GM04503 (cell line): ENCODE measurements around the gene MRPS34.

Source experiments
- DNase-seq: peaks from one replicate; pipeline ENCODE4 v3.0.0-alpha.2; 2012; ENCODE audit warnings: low read depth

The MRPS34 gene

DNA sequence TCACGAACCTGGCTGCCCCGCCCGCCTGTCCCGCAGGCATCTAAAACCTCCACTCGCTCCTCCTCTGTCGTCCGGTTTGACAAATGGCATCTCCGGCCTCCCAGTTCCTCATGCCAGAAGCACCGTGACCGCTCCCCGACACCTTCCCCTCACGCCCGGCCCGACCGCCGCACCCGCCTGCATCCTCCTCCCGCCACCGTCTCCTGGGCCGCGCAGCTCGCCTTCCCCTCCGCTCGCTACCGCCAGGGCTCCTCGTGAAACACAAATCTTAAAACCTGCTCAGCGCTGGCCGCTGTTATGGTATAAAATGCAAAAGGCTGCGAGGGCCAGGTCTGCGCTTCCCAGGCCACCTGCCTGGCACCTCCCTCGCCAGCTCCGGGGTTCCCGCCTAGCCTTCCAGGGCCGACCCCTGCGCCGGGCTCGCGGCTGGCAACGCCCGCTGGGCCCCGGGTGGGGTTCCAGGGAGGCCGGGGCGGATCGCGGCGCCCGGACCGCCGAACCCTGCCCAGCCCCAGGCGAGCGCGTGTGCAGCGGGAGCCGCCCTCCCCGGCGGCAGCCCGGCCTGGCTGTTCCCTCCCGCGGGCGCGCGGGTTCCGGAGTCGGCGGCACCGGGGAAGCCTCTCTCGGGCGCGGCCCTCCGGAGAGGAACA, 8.9 kb upstream of the MRPS34 start:
- DNase-seq: no peak

GRCh38 chr16:1781254-1781653, 8.3 kb upstream of the MRPS34 start:
- DNase-seq: no peak

DNA sequence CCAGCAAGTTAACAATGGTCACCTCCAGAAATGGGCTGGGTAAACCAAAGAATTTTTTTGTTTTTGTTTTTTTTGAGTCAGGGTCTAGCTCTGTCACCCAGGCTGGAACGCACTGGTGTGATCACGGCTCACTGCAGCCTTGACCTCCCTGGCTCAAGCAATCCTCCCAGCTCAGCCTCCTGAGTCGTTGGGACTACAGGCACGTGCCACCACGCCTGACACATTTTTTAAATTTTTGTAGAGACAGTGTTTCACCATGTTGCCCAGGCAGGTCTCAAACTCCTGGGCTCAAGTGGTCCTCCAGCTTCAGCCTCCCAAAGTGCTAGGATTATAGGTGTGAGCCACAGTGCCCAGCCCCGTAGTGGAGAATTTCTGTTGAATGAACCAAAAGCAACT, 7.7 kb upstream of the MRPS34 start:
- no peak for DNase-seq

- no peak for DNase-seq
Observed at GRCh38 chr16:1779741-1780676, 7.1 kb upstream of the MRPS34 start.

DNA sequence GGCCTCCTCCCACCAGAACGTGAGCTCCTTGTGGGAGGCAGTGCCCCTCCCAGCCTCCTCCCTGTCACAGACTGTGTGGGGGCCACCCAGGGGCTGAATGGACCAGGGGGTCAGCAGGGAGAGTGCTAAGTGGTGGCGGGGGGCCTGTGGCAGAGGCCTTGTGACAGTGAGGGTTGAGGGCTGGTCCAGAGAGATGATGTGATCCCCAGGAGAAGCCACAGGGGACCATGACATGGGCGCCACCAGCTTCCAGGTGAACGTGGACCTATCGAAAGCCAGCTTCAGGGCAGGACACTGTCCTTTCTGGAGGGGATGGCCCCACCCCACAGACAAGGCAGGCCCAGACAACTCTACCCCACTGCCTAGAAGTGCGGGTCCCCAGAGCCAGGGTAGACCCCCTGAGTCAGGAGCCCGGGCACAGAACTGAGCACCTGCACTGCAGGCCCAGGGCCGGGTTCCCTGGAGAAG, 6.3 kb upstream of the MRPS34 start:
- DNase-seq: no peak

- DNase-seq: no peak
Observed at GRCh38 chr16:1778200-1779179, 5.6 kb upstream of the MRPS34 start.

DNA sequence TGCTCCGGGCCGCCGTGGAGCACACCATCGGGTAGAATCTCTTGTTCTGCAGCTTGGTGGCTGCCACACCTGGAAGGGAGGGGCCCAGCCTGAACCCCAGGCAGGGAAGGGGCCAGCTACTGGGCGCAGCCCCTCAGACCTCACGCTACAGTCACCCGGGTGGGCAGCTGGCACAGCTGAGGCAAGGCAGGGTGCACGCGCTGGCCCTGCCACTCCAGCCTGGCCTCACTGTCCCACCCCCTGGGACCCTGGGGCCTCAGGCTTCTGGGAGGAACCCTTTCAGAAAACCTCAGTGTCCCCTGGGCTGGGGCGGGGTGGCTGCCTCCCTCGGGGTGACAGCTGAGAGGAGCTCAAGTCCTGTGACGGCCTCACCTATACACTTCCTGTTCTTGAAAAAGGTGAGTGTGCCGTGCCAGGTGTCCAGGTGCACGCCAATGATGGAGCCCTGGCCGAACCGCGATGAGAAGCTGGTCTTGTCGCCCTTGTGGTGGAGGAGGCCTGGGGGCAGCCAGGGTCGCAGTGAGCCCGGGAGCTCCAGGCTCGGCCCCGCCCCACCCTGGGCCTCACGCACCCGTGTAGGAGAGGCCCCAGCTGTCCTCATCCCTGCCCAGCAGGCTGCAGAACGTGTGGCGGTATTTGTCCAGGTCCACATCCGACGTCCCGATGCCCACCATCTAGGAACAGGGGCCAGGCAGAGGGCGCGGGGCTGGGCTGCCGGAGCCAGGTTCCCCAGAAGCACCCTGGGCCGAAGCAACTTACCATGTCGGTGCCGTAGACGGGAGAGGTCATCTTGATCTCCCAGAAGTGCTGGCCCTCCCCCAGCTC, 4.7 kb upstream of the MRPS34 start:
- no peak for DNase-seq

GRCh38 chr16:1776991-1777374, 4.0 kb upstream of the MRPS34 start:
- DNase-seq: no peak

DNA sequence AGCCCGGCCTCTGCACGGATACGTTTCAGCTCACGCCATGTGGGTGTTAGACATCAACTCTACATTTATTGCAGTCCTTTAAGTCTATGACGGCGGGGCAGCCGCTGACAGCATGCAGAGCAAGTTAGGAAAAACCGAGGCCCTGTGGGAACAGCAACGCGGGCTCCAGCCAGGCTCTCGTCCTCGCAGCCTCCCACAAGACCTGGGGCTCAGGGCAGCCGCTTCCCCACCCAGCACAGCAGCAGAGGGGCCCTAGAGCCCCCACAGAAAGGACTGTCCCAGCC, 3.7 kb upstream of the MRPS34 start:
- no peak for DNase-seq

DNA sequence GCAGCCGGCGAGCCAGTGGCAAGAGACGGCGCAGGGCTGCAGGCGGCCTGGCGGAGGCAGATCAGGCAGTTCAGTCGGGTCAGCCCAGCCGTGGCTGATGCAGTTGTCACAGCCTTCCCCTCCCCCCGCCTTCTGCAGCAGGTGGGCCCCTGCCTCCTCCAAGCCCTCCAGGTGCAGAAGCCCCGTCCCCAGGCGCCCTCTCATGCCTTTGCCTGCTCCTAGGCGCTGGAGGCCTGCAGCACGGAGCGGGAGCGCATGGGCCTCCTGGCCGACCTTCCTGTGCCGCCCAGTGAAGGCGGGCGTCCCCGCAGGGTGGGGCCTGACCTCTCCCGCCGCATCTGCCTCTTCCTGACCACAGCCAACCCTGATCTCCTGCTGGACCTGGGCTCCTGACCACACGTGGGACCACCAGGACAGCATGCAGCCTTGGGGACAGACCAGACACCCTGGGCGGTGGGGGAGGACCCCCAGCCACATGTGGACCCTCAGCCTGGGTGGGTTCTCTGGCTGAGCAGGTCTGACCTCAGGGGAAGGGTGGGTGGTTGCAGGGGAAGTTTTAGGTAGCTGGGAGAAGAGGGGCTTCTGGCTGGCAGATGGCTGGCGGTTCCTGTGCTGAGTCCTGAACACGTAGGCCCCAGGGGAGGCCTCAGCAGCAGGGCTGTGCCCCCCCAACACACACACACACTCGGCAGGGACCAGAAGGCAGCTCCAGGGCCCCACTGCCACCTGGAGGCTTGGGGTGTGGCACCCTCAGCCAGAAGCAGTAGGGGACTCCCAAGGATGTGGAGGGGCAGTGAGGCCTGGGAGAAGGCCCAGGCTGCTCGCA, 3.1 kb upstream of the MRPS34 start:
- DNase-seq: no peak

- no peak for DNase-seq
Observed at GRCh38 chr16:1775006-1775845, 2.3 kb upstream of the MRPS34 start.

DNA sequence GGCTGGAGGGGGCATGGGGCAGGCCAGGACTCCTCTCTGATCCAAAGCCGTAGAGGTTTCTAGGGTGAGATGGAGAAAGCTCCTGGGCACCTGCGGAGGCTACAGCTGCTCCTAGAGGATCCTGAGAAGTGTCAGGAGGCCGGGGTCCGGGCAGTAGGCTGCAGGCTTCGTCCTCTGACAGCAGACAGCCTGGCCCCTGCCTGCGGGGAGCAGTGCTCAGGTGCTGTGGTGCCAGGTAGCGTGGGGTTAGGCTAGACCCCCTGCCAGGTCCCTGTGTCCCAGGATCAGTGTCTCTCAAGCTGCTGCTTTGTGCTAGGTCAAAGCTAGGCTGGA, 1.5 kb upstream of the MRPS34 start:
- no peak for DNase-seq

DNA sequence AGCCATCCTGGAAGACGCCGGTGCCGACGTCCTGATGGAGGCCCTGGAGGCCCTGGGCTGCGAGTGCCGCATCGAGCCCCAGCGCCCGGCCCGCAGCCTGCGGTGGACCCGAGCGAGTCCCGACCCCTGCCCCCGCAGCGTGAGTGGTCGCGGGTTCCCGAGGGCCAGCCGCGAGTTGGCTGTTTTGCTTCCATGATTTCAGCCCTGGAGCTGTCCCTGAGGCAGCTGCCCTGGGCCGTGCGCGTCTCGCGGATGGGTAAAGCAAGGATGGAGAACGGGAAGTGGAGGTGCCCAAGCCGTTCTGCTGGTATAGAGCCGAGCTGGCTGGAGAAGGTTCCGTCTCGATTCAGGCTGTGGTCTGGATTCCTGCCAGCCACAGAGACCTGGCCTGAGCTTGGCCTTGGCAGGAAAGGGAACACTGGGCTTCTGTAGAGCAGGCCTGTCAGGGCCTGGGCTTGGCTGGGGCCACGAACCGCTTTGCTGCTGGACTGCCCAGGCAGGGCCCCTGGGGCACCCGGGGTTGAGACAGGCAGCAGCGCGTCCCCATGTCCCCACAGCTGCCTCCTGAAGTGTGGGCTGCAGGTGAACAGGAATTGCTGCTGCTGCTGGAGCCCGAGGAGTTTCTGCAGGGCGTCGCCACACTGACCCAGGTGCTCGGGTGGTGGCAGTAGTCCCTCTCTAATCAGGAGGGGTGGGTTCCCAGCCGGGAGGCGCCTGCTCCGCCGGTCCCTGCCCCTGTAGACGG, 941 bp upstream of the MRPS34 start:
- no peak for DNase-seq

GRCh38 chr16:1772362-1772907, 499 bp downstream of the MRPS34 start, which contains the start of gene EME2:
Gene EME2 (plus strand): TSS chr16:1772810. CDS start chr16:1773228, 418 bp downstream.
- no peak for DNase-seq

DNA sequence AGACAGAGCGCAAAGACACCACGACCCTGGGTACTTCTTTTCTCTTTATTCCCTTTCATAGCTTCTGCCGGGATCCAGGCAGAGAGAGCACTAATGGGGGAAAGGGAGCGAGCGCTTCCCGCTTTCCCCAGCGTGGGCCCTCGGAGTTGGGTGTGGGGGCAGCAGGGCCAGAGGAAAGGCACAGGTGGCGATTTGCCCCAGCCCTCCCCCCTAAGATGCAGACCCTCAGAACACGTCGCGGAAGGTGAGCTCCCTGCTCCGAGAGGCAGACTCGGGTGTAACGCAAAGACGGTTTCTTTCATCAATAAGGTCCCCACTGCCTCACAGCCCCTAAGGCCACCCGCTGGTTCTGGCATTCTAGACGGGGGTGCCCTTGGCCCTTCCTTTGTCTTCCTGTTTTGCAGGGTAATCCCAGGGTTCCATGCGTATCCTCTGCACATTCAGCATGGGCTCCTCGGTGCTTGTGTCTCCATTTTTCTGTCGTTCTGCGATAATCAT, 1.0 kb downstream of the MRPS34 start:
- no peak for DNase-seq

GRCh38 chr16:1771188-1771863, 1.6 kb downstream of the MRPS34 start, which contains the start of gene NME3:
Gene NME3 (minus strand): TSS chr16:1771543. CDS start chr16:1771534, 9 bp downstream.
- DNase-seq: no peak

DNA sequence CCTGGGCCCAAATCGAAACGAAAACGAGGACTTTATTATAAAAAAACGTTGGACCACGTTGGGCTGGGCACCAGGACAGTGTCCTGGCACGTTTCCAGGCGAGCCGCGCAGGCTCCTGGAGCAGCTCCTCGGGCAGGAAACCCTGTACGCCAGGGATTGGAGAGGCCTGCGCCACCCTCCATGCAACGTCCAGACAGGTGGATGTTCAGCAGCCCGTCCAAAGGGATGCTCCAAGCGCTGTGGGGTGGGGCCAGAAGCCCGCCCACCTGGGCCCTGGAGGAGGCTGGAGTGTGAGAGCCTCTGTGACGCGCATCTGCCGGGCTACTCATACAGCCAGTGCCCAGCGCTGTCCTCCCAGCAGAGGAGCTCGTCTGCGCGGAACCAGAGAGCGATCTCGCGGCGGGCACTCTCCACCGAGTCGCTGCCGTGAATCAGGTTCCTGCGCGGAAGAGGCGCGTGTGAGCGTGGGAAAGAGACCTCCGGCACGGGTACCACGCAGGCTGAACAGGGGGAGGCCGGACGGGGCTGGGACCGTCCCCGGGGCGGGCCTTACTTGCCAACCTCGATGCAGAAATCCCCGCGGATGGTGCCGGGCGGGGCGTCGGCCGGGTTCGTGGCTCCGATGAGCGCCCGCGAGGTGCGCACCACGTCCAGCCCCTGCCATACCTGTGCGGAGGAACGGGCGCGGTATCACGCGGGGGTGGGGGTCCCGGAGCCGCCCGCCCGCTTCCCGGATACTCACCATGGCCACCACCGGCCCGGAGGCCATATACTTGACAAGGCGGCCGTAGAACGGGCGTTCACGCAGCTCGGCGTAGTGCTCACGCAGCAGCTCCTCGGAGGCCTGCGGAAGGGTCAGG, 2.4 kb downstream of the MRPS34 start:
- DNase-seq: no peak
